ENCODE data around the gene SSB.
"Not testable (repeated sequence)": the region's sequence is repeated elsewhere in the genome, so short reads cannot be mapped to it uniquely, and the experiment has no call there.

Gene SSB

GRCh38 chr2:169827272-169828140 lies 28.8 kb downstream of the SSB start, which contains the start of gene UBR3:
TSS of gene UBR3 (plus strand) at chr2:169827454. CDS start at chr2:169827508, 54 bp downstream.
- peaks cover 44 to 68% of the 10 kb centered on the region in 2 donors for H3K4me1 Mint-ChIP-seq (ENCODE audit: low read depth in 2 of 2)
- H3K9me3 Mint-ChIP-seq: no peaks in the 10 kb centered on the region
- no peaks in the 10 kb centered on the region for H3K27me3 Mint-ChIP-seq
- ATAC-seq (replicated peaks) (peak; percentile 81), DNase-seq (peak; percentile 86 to 88 (median 87))
- peak within 1 kb of the TSS; percentile 97 to 99 for H3K4me3 Mint-ChIP-seq
- peaks cover 32% of the 10 kb centered on the region for H3K36me3 Mint-ChIP-seq (ENCODE audit: insufficient read depth)
- H3K27ac Mint-ChIP-seq: peak within 1 kb of the TSS; percentile 93 to 95

- DNase-seq: peak in 2 of 3 experiments; percentile 16 to 18
- H3K27ac Mint-ChIP-seq: peak overlapping the region; percentile 93 to 95
- H3K4me1 Mint-ChIP-seq (ENCODE audit: low read depth in 2 of 2): peaks cover 41 to 62% of the 10 kb centered on the region in 2 donors
Observed at GRCh38 chr2:169828141-169828811, 29.6 kb downstream of the SSB start.

GRCh38 chr2:169834401-169834800 lies 35.7 kb downstream of the SSB start:
- Mint-ChIP-seq H3K27ac (peak overlapping the region in 1 of 2 donors; percentile 60), H3K9me3 (no peaks in the 10 kb centered on the region), H3K4me3 (no peak overlapping the region), H3K27me3 (no peaks in the 10 kb centered on the region), H3K4me1 (ENCODE audit: low read depth in 2 of 2) (peaks cover 29 to 48% of the 10 kb centered on the region in 2 donors), H3K36me3 (ENCODE audit: insufficient read depth) (peaks cover 6% of the 10 kb centered on the region)
- ATAC-seq (replicated peaks) (no peak), DNase-seq (no peak)

More at GRCh38 chr2:169828141-169828811, 29.6 kb downstream of the SSB start:
- H3K36me3 Mint-ChIP-seq (ENCODE audit: insufficient read depth): peaks cover 27% of the 10 kb centered on the region
- H3K9me3 Mint-ChIP-seq: no peaks in the 10 kb centered on the region
- H3K4me3 Mint-ChIP-seq: peak overlapping the region; percentile 97 to 99
- H3K27me3 Mint-ChIP-seq: no peaks in the 10 kb centered on the region
- ATAC-seq (replicated peaks): peak; percentile 21

- Mint-ChIP-seq H3K27me3 (no peaks in the 10 kb centered on the region), H3K4me3 (no peak overlapping the region), H3K36me3 (ENCODE audit: insufficient read depth) (peaks cover 3% of the 10 kb centered on the region), H3K4me1 (ENCODE audit: low read depth in 2 of 2) (peaks cover 35 to 48% of the 10 kb centered on the region in 2 donors), H3K9me3 (no peaks in the 10 kb centered on the region), H3K27ac (peak overlapping the region; percentile 10 to 26)
- DNase-seq (no peak), ATAC-seq (replicated peaks) (no peak)
Observed at GRCh38 chr2:169838743-169839489, 40.2 kb downstream of the SSB start.

GRCh38 chr2:169839954-169840746 lies 41.5 kb downstream of the SSB start:
- ATAC-seq (replicated peaks) (no peak), DNase-seq (no peak)
- peak overlapping the region in 1 of 2 donors; percentile 26 for H3K27ac Mint-ChIP-seq

GRCh38 chr2:169840747-169841142 lies 42.1 kb downstream of the SSB start:
- Mint-ChIP-seq H3K36me3 (ENCODE audit: insufficient read depth) (peaks cover 3% of the 10 kb centered on the region), H3K4me1 (ENCODE audit: low read depth in 2 of 2) (peaks cover 38 to 56% of the 10 kb centered on the region in 2 donors), H3K27me3 (no peaks in the 10 kb centered on the region), H3K4me3 (no peak overlapping the region), H3K9me3 (no peaks in the 10 kb centered on the region), H3K27ac (peak overlapping the region in 1 of 2 donors; percentile 26)
- no peak for DNase-seq
- no peak for ATAC-seq (replicated peaks)

More at GRCh38 chr2:169839954-169840746, 41.5 kb downstream of the SSB start:
- H3K4me1 Mint-ChIP-seq (ENCODE audit: low read depth in 2 of 2): peaks cover 39 to 53% of the 10 kb centered on the region in 2 donors
- peaks cover 3% of the 10 kb centered on the region for H3K36me3 Mint-ChIP-seq (ENCODE audit: insufficient read depth)
- H3K27me3 Mint-ChIP-seq: no peaks in the 10 kb centered on the region
- H3K4me3 Mint-ChIP-seq: no peak overlapping the region
- H3K9me3 Mint-ChIP-seq: no peaks in the 10 kb centered on the region

- H3K36me3 Mint-ChIP-seq (ENCODE audit: insufficient read depth); H3K4me3 Mint-ChIP-seq; DNase-seq; H3K27ac Mint-ChIP-seq; ATAC-seq (replicated peaks); H3K27me3 Mint-ChIP-seq; H3K9me3 Mint-ChIP-seq: not testable (repeated sequence)
- peaks cover 42 to 61% of the 10 kb centered on the region in 2 donors for H3K4me1 Mint-ChIP-seq (ENCODE audit: low read depth in 2 of 2)
Observed at GRCh38 chr2:169841625-169842024, 43.0 kb downstream of the SSB start.

GRCh38 chr2:169845016-169845415 lies 46.3 kb downstream of the SSB start:
- H3K36me3 Mint-ChIP-seq (ENCODE audit: insufficient read depth): peaks cover 6% of the 10 kb centered on the region
- peak overlapping the region in 1 of 2 donors; percentile 58 for H3K27ac Mint-ChIP-seq
- ATAC-seq (replicated peaks): no peak
- DNase-seq: no peak
- no peak overlapping the region for H3K4me3 Mint-ChIP-seq
- no peaks in the 10 kb centered on the region for H3K9me3 Mint-ChIP-seq
- no peaks in the 10 kb centered on the region for H3K27me3 Mint-ChIP-seq
- peaks cover 40 to 56% of the 10 kb centered on the region in 2 donors for H3K4me1 Mint-ChIP-seq (ENCODE audit: low read depth in 2 of 2)

- H3K27me3 Mint-ChIP-seq; H3K36me3 Mint-ChIP-seq (ENCODE audit: insufficient read depth): not testable (repeated sequence)
Observed at GRCh38 chr2:169848959-169849693, 50.5 kb downstream of the SSB start.

GRCh38 chr2:169849710-169850109 lies 51.0 kb downstream of the SSB start:
- Mint-ChIP-seq H3K9me3 (no peaks in the 10 kb centered on the region), H3K27me3 (no peaks in the 10 kb centered on the region), H3K36me3 (ENCODE audit: insufficient read depth) (peaks cover 3% of the 10 kb centered on the region), H3K4me1 (ENCODE audit: low read depth in 2 of 2) (peaks cover 20 to 49% of the 10 kb centered on the region in 2 donors), H3K4me3 (no peak overlapping the region), H3K27ac (no peak overlapping the region)
- no peak for ATAC-seq (replicated peaks)
- DNase-seq: no peak

More at GRCh38 chr2:169848959-169849693, 50.5 kb downstream of the SSB start:
- H3K4me3 Mint-ChIP-seq; ATAC-seq (replicated peaks); H3K9me3 Mint-ChIP-seq; DNase-seq; H3K27ac Mint-ChIP-seq: not testable (repeated sequence)
- H3K4me1 Mint-ChIP-seq (ENCODE audit: low read depth in 2 of 2): peaks cover 25 to 55% of the 10 kb centered on the region in 2 donors

- Mint-ChIP-seq H3K36me3 (ENCODE audit: insufficient read depth) (peaks cover 3% of the 10 kb centered on the region), H3K4me3 (no peak overlapping the region), H3K9me3 (no peaks in the 10 kb centered on the region), H3K4me1 (ENCODE audit: low read depth in 2 of 2) (peaks cover 8 to 24% of the 10 kb centered on the region in 2 donors), H3K27ac (peak overlapping the region in 1 of 2 donors; percentile 17), H3K27me3 (no peaks in the 10 kb centered on the region)
- ATAC-seq (replicated peaks): no peak
- DNase-seq: no peak
Observed at GRCh38 chr2:169853041-169853668, 54.5 kb downstream of the SSB start.
